ENCODE data around the gene SESN2. TPM values are rescaled to one million over a fixed set of nuclear protein-coding genes. Genes with fewer than 3 reads are reported as not detected.

The SESN2 gene
- total and polyA plus RNA-seq, 2 donors from 2014 or later: 19.4 to 22.7 TPM

- no peaks in the 10 kb centered on the region for H3K27me3 ChIP-seq (ENCODE audit: control insufficient read depth, insufficient read depth, low read length)
- H3K36me3 ChIP-seq (ENCODE audit: control insufficient read depth in 2 of 3, insufficient read depth in 3 of 3, low read length in 3 of 3): peaks cover 0 to 7% (median 0%) of the 10 kb centered on the region in 3 donors
- H3K9ac ChIP-seq (ENCODE audit: low read length in 3 of 3): no peak overlapping the region
- FAIRE-seq (no peak), DNase-seq (peak in 2 of 5 donors; percentile 49 to 83)
- H3K9me3 ChIP-seq (ENCODE audit: control insufficient read depth in 2 of 3, insufficient read depth in 1 of 3, low read length in 3 of 3): no peaks in the 10 kb centered on the region
- TF ChIP-seq CTCF (IDR thresholded peaks at IDR 0.05; ENCODE audit: borderline replicate concordance, extremely low read depth, insufficient read depth): no peak
- H3K4me3 ChIP-seq (ENCODE audit: low read length in 3 of 3): no peak overlapping the region
- H3K4me1 ChIP-seq (ENCODE audit: control insufficient read depth in 2 of 3, insufficient read depth in 2 of 3, low read depth in 1 of 3, low read length in 3 of 3): peaks cover 5 to 32% (median 20%) of the 10 kb centered on the region in 3 donors
- intact Hi-C loops (cut with DNase I): no loop called here
- H3K27ac ChIP-seq (ENCODE audit: low read depth in 2 of 2, low read length in 2 of 2): peak overlapping the region in 1 of 2 donors; percentile 16
These were observed 17.6 kb upstream of the SESN2 start for GRCh38 chr1:28241638-28242241.

GRCh38 chr1:28243685-28244311, 15.5 kb upstream of the SESN2 start:
- Histone ChIP-seq H3K27me3 (ENCODE audit: control insufficient read depth, insufficient read depth, low read length) (no peaks in the 10 kb centered on the region), H3K9ac (ENCODE audit: low read length in 3 of 3) (no peak overlapping the region), H3K36me3 (ENCODE audit: control insufficient read depth in 2 of 3, insufficient read depth in 3 of 3, low read length in 3 of 3) (no peaks in the 10 kb centered on the region), H3K9me3 (ENCODE audit: control insufficient read depth in 2 of 3, insufficient read depth in 1 of 3, low read length in 3 of 3) (no peaks in the 10 kb centered on the region), H3K4me3 (ENCODE audit: low read length in 3 of 3) (peak overlapping the region in 1 of 3 donors; percentile 24), H3K27ac (ENCODE audit: low read depth in 2 of 2, low read length in 2 of 2) (peak overlapping the region; percentile 79 to 85), H3K4me1 (ENCODE audit: control insufficient read depth in 2 of 3, insufficient read depth in 2 of 3, low read depth in 1 of 3, low read length in 3 of 3) (peaks cover 2 to 33% (median 22%) of the 10 kb centered on the region in 3 donors)
- DNase-seq (peak in 2 of 5 donors; percentile 43 to 66), FAIRE-seq (no peak)
- TF ChIP-seq CTCF (IDR thresholded peaks at IDR 0.05; ENCODE audit: borderline replicate concordance, extremely low read depth, insufficient read depth): no peak
- intact Hi-C loops (cut with DNase I): no loop called here

- peak overlapping the region; percentile 79 to 85 for H3K27ac ChIP-seq (ENCODE audit: low read depth in 2 of 2, low read length in 2 of 2)
- no peak for TF ChIP-seq CTCF (IDR thresholded peaks at IDR 0.05; ENCODE audit: borderline replicate concordance, extremely low read depth, insufficient read depth)
- FAIRE-seq (no peak), DNase-seq (no peak)
- intact Hi-C loops (cut with DNase I): no loop called here
- peak overlapping the region in 1 of 3 donors; percentile 24 for H3K4me3 ChIP-seq (ENCODE audit: low read length in 3 of 3)
- H3K4me1 ChIP-seq (ENCODE audit: control insufficient read depth in 2 of 3, insufficient read depth in 2 of 3, low read depth in 1 of 3, low read length in 3 of 3): peaks cover 4 to 26% (median 22%) of the 10 kb centered on the region in 3 donors
- H3K9ac ChIP-seq (ENCODE audit: low read length in 3 of 3): peak overlapping the region in 1 of 3 donors; percentile 43
- H3K36me3 ChIP-seq (ENCODE audit: control insufficient read depth in 2 of 3, insufficient read depth in 3 of 3, low read length in 3 of 3): no peaks in the 10 kb centered on the region
- H3K27me3 ChIP-seq (ENCODE audit: control insufficient read depth, insufficient read depth, low read length): no peaks in the 10 kb centered on the region
- no peaks in the 10 kb centered on the region for H3K9me3 ChIP-seq (ENCODE audit: control insufficient read depth in 2 of 3, insufficient read depth in 1 of 3, low read length in 3 of 3)
These were observed 14.6 kb upstream of the SESN2 start for GRCh38 chr1:28244549-28245251.
